IPS-15b (cell line): Measurements from ENCODE around the gene TMIGD2.

Experiments
- H3K27me3 ChIP-seq: one replicate; pipeline ENCODE4 v1.6.1; 2013; ENCODE audit warnings: low read length; ENCODE audit not compliant: control insufficient read depth, insufficient read depth
- H3K36me3 ChIP-seq: one replicate; pipeline ENCODE4 v1.6.1; 2013; ENCODE audit warnings: low read length; ENCODE audit not compliant: control insufficient read depth, insufficient read depth
- H3K4me1 ChIP-seq: one replicate; pipeline ENCODE4 v1.6.1; 2013; ENCODE audit warnings: mild to moderate bottlenecking, low read length; ENCODE audit not compliant: control insufficient read depth, insufficient read depth
- H3K4me3 ChIP-seq: one replicate; pipeline ENCODE4 v1.5.1; 2013; ENCODE audit warnings: low read depth, low read length
- H3K9ac ChIP-seq: one replicate; pipeline ENCODE4 v1.6.1; 2013; ENCODE audit warnings: low read depth, mild to moderate bottlenecking, low read length
- H3K9me3 ChIP-seq: one replicate; pipeline ENCODE4 v1.6.1; 2013; ENCODE audit warnings: mild to moderate bottlenecking, low read length; ENCODE audit not compliant: control insufficient read depth, insufficient read depth

Gene TMIGD2

DNA sequence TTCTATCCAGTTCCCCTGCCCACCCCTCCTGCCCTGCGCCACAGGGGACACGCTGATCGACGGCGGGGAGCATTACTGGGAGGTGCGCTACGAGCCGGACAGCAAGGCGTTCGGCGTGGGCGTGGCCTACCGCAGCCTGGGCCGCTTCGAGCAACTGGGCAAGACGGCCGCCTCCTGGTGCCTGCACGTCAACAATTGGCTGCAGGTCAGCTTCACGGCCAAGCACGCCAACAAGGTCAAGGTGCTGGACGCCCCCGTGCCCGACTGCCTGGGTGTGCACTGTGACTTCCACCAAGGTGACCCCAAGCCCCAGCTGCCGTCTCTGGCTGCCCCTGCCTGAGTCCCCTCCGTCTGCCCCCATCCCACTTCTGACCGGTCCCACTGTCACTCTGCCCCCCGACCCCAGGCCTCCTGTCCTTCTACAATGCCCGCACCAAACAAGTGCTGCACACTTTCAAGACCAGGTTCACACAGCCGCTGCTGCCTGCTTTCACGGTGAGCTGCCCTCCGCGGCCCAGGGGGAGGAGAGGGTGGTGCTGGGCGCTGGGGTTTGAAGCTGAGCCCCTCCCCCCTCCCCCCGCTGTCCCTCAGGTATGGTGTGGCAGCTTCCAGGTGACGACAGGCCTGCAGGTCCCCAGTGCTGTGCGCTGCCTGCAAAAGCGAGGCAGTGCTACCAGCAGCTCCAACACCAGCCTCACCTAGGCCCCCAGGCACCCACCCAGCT lies 20.9 kb upstream of the TMIGD2 start:
- no peaks in the 10 kb centered on the region for H3K27me3 ChIP-seq
- peaks cover 5% of the 10 kb centered on the region for H3K4me1 ChIP-seq
- H3K9me3 ChIP-seq = no peaks in the 10 kb centered on the region
- peaks cover 10% of the 10 kb centered on the region for H3K36me3 ChIP-seq
- H3K4me3 ChIP-seq = no peak overlapping the region
- no peak overlapping the region for H3K9ac ChIP-seq

- peaks cover 10% of the 10 kb centered on the region for H3K36me3 ChIP-seq
- no peak overlapping the region for H3K4me3 ChIP-seq
- no peaks in the 10 kb centered on the region for H3K9me3 ChIP-seq
- no peaks in the 10 kb centered on the region for H3K27me3 ChIP-seq
- no peak overlapping the region for H3K9ac ChIP-seq
- H3K4me1 ChIP-seq = no peaks in the 10 kb centered on the region
Measured at GRCh38 chr19:4320419-4320818, 18.2 kb upstream of the TMIGD2 start.

- H3K4me1 ChIP-seq = no peaks in the 10 kb centered on the region
- H3K9ac ChIP-seq = no peak overlapping the region
- no peak overlapping the region for H3K4me3 ChIP-seq
- H3K36me3 ChIP-seq = peaks cover 10% of the 10 kb centered on the region
- no peaks in the 10 kb centered on the region for H3K9me3 ChIP-seq
- H3K27me3 ChIP-seq = no peaks in the 10 kb centered on the region
Measured at GRCh38 chr19:4319067-4319718, 17.0 kb upstream of the TMIGD2 start.

- Histone ChIP-seq H3K4me1 (no peaks in the 10 kb centered on the region), H3K27me3 (no peaks in the 10 kb centered on the region), H3K9me3 (no peaks in the 10 kb centered on the region), H3K4me3 (no peak overlapping the region), H3K36me3 (peaks cover 8% of the 10 kb centered on the region), H3K9ac (no peak overlapping the region)
Measured at GRCh38 chr19:4318460-4318859, 16.3 kb upstream of the TMIGD2 start.

DNA sequence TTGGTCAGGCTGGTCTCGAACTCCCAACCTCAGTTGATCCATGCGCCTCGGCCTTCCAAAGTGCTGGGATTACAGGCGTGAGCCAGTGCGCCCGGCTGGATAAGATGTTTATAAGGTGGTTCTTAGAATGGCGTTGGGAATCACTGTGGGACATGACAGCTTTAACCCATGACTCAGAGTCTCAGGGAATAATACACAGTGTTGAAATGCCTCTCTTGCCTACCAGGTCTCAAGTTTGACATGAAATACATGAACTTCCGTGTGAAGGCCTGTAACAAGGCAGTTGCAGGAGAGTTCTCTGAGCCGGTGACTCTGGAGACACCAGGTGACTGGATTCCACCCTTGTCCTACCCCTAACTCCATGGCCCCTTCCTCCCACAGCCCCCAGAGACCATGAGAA lies 14.8 kb upstream of the TMIGD2 start:
- peaks cover 8% of the 10 kb centered on the region for H3K36me3 ChIP-seq

DNA sequence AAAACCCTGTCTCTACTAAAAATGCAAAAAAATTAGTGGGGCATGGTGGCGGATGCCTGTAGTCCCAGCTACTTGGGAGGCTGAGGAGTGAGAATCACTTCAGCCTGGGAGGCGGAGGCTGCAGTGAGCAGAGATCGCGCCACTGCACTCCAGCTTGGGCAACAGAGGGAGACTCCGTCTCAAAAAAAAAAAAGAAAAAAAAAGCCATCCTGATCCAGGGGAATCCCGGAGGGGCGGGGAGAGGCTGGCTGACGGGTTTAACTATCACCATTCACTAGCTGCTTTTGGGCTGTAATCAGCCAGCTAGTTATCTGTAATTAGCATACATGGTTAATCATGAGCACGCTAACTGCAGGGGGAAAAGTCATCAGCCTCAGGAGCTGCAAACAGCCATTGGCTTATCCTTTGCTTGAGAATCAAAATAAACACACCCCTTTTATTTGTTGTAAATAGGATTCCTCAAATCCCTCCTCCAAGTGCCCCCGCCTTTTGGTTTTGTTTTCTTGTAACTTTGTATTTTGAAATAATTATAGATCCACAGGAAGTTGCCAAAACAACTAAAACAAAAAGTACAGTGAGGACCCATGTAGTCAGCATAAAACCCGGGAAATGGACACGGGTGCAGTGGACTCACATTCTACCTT lies 11.8 kb upstream of the TMIGD2 start:
- Histone ChIP-seq H3K27me3 (no peaks in the 10 kb centered on the region), H3K4me3 (no peak overlapping the region), H3K9ac (no peak overlapping the region), H3K36me3 (peaks cover 25% of the 10 kb centered on the region), H3K4me1 (no peaks in the 10 kb centered on the region), H3K9me3 (no peaks in the 10 kb centered on the region)

More for the DNA sequence above, 14.8 kb upstream of the TMIGD2 start:
- no peaks in the 10 kb centered on the region for H3K4me1 ChIP-seq
- no peak overlapping the region for H3K4me3 ChIP-seq
- H3K9ac ChIP-seq = no peak overlapping the region
- H3K27me3 ChIP-seq = no peaks in the 10 kb centered on the region
- no peaks in the 10 kb centered on the region for H3K9me3 ChIP-seq

DNA sequence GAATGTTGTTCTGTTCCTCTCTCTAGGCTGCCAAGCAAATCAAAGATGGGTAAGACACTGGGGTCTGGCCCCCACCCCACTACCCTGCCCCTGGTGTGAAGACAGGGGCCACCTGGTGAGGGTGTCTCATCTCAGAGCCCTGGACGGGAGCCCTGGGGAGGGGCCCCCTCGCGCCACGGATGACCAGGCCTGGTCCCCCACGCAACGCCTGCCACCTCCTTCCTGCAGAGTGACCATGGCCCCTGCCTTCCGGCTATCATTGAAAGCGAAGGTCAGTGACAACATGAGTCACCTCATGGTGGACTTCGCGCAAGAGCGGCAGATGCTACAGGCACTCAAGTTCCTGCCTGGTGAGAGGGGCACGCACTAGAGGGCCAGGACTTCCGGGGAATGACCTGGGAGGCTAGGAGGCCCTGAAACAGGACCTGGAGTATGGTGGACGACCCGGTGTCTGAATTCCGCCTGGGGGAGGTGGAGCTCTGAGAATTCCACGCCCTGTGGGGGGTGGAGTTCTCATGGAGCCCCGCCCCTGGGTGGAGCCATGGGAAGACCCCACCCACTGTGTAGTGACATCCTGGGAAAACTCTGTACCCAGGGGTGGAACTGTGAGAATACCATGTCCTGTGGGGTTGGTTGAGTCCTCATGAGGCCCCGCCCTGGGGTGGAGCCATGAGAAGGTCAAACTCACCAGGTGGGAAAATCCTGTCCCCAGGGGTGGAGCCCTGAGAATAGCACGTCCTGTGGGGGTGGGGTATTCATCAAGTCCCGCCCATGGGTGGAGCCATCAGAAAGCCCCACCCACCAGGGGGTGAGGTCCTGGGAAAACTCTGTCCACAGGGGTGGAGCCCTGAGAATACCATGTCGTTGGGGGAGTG lies 8.3 kb upstream of the TMIGD2 start:
- Histone ChIP-seq H3K9ac (no peak overlapping the region), H3K4me1 (no peaks in the 10 kb centered on the region), H3K27me3 (no peaks in the 10 kb centered on the region), H3K4me3 (no peak overlapping the region), H3K9me3 (no peaks in the 10 kb centered on the region), H3K36me3 (peaks cover 30% of the 10 kb centered on the region)

GRCh38 chr19:4305659-4306058 lies 3.5 kb upstream of the TMIGD2 start:
- Histone ChIP-seq H3K9me3 (no peaks in the 10 kb centered on the region), H3K27me3 (no peaks in the 10 kb centered on the region), H3K4me1 (peaks cover 3% of the 10 kb centered on the region), H3K4me3 (no peak overlapping the region), H3K36me3 (peaks cover 19% of the 10 kb centered on the region), H3K9ac (no peak overlapping the region)

DNA sequence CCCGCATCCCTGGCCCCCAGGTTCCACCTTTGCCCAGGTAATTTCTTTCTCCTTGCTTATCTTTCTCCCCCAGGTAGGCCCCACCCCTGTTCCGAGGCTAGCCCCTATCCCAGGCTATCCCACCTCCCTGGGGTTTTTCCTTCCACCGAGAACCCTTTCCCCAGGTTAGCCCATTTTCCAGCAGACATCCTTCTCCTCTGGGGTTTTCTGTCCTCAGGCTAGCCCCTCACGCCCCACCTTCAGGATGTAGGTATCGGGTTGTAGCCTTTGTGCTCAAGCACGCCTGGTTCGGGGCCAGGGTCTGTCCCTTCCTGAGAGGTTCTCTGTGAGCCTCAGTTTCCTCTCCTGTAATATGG lies 3.0 kb upstream of the TMIGD2 start:
- no peaks in the 10 kb centered on the region for H3K9me3 ChIP-seq
- H3K36me3 ChIP-seq = peaks cover 15% of the 10 kb centered on the region
- no peak overlapping the region for H3K9ac ChIP-seq
- peaks cover 3% of the 10 kb centered on the region for H3K4me1 ChIP-seq
- H3K27me3 ChIP-seq = no peaks in the 10 kb centered on the region
- peak overlapping the region; percentile 33 for H3K4me3 ChIP-seq

- Histone ChIP-seq H3K4me3 (peak within 1 kb of the TSS; percentile 39), H3K27me3 (no peaks in the 10 kb centered on the region), H3K36me3 (peaks cover 13% of the 10 kb centered on the region), H3K9me3 (no peaks in the 10 kb centered on the region), H3K4me1 (peaks cover 3% of the 10 kb centered on the region), H3K9ac (no peak within 1 kb of the TSS)
Measured at GRCh38 chr19:4304538-4305256, 2.5 kb upstream of the TMIGD2 start, which contains the start of gene FSD1. Gene FSD1 (plus strand): TSS chr19:4304598. CDS start chr19:4304747, 149 bp downstream.
